Measurements from ENCODE around the gene FBXL16. TPM values are rescaled to one million over a fixed set of nuclear protein-coding genes. Genes with fewer than 3 reads are reported as not detected.
A peak's percentile ranks its signal among the peaks of the same experiment; 100 is the strongest.

The FBXL16 gene
- total and polyA plus RNA-seq, 2 of the 13 experiments (the other 11 are each of a cell fraction or from before 2014, with no cell fraction given), result 0.22 to 2.0 TPM

DNA sequence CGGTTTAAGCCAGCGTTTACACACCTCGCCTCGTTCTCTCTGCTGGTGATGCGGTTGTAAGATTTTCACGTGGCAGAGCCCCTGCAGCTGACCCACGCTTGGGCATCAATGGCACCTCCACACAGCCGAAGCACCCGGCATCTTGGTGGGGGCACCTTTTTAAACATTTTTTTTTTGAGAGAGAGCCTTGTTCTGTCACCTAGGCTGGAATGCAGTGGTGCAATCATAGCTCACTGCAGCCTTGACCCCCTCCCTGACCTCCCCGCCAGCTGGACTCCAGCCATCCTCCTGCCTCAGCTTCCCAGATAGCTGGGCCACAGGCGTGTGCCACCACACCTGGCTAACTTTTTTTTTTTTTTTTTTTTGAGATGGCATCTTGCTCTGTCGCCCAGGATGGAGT, 51.6 kb downstream of the FBXL16 start (continued):
- TF ChIP-seq, protein P1, sequence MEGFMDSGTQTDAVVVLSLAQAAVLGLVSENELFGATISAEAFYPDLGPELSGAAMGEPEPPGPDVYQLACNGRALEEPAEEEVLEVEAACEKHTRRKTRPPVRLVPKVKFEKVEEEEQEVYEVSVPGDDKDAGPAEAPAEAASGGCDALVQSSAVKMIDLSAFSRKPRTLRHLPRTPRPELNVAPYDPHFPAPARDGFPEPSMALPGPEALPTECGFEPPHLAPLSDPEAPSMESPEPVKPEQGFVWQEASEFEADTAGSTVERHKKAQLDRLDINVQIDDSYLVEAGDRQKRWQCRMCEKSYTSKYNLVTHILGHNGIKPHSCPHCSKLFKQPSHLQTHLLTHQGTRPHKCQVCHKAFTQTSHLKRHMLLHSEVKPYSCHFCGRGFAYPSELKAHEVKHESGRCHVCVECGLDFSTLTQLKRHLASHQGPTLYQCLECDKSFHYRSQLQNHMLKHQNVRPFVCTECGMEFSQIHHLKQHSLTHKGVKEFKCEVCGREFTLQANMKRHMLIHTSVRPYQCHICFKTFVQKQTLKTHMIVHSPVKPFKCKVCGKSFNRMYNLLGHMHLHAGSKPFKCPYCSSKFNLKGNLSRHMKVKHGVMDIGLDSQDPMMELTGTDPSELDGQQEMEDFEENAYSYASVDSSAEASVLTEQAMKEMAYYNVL (CRISPR knock-in tag; IDR thresholded peaks at IDR 0.05; ENCODE audit: borderline replicate concordance), result no peak
- peak; percentile 91 for TF ChIP-seq ZNF460 (CRISPR knock-in tag; IDR thresholded peaks at IDR 0.05; ENCODE audit: borderline replicate concordance)
- TF ChIP-seq NFATC3 (CRISPR knock-in tag; IDR thresholded peaks at IDR 0.05), result no peak
- no peak for TF ChIP-seq SOX6 (IDR thresholded peaks at IDR 0.05)
- 0 out of 2 replicates have a peak, but pooled peaks have one; percentile 28 for TF ChIP-seq SOX6 (CRISPR knock-in tag; IDR thresholded peaks at IDR 0.05)
- TF ChIP-seq, protein P2, sequence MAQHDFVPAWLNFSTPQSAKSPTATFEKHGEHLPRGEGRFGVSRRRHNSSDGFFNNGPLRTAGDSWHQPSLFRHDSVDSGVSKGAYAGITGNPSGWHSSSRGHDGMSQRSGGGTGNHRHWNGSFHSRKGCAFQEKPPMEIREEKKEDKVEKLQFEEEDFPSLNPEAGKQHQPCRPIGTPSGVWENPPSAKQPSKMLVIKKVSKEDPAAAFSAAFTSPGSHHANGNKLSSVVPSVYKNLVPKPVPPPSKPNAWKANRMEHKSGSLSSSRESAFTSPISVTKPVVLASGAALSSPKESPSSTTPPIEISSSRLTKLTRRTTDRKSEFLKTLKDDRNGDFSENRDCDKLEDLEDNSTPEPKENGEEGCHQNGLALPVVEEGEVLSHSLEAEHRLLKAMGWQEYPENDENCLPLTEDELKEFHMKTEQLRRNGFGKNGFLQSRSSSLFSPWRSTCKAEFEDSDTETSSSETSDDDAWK (CRISPR knock-in tag; IDR thresholded peaks at IDR 0.05), result no peak
- TF ChIP-seq, protein P3, sequence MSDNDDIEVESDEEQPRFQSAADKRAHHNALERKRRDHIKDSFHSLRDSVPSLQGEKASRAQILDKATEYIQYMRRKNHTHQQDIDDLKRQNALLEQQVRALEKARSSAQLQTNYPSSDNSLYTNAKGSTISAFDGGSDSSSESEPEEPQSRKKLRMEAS (IDR thresholded peaks at IDR 0.05), result peak; percentile 37; the same call in 1 of the 2 replicates
- TF ChIP-seq ZNF772 (CRISPR knock-in tag; IDR thresholded peaks at IDR 0.05), result no peak
- peak; percentile 78 for TF ChIP-seq CEBPG (CRISPR knock-in tag; IDR thresholded peaks at IDR 0.05)
- TF ChIP-seq, protein P4, sequence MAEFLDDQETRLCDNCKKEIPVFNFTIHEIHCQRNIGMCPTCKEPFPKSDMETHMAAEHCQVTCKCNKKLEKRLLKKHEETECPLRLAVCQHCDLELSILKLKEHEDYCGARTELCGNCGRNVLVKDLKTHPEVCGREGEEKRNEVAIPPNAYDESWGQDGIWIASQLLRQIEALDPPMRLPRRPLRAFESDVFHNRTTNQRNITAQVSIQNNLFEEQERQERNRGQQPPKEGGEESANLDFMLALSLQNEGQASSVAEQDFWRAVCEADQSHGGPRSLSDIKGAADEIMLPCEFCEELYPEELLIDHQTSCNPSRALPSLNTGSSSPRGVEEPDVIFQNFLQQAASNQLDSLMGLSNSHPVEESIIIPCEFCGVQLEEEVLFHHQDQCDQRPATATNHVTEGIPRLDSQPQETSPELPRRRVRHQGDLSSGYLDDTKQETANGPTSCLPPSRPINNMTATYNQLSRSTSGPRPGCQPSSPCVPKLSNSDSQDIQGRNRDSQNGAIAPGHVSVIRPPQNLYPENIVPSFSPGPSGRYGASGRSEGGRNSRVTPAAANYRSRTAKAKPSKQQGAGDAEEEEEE (CRISPR knock-in tag; IDR thresholded peaks at IDR 0.05; ENCODE audit: borderline replicate concordance), result no peak
- TF ChIP-seq, protein P5, sequence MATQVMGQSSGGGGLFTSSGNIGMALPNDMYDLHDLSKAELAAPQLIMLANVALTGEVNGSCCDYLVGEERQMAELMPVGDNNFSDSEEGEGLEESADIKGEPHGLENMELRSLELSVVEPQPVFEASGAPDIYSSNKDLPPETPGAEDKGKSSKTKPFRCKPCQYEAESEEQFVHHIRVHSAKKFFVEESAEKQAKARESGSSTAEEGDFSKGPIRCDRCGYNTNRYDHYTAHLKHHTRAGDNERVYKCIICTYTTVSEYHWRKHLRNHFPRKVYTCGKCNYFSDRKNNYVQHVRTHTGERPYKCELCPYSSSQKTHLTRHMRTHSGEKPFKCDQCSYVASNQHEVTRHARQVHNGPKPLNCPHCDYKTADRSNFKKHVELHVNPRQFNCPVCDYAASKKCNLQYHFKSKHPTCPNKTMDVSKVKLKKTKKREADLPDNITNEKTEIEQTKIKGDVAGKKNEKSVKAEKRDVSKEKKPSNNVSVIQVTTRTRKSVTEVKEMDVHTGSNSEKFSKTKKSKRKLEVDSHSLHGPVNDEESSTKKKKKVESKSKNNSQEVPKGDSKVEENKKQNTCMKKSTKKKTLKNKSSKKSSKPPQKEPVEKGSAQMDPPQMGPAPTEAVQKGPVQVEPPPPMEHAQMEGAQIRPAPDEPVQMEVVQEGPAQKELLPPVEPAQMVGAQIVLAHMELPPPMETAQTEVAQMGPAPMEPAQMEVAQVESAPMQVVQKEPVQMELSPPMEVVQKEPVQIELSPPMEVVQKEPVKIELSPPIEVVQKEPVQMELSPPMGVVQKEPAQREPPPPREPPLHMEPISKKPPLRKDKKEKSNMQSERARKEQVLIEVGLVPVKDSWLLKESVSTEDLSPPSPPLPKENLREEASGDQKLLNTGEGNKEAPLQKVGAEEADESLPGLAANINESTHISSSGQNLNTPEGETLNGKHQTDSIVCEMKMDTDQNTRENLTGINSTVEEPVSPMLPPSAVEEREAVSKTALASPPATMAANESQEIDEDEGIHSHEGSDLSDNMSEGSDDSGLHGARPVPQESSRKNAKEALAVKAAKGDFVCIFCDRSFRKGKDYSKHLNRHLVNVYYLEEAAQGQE (IDR thresholded peaks at IDR 0.05; ENCODE audit: borderline replicate concordance in 1 of 2, low read depth in 1 of 2, low read length in 2 of 2), result no peak
- TF ChIP-seq, protein P6, sequence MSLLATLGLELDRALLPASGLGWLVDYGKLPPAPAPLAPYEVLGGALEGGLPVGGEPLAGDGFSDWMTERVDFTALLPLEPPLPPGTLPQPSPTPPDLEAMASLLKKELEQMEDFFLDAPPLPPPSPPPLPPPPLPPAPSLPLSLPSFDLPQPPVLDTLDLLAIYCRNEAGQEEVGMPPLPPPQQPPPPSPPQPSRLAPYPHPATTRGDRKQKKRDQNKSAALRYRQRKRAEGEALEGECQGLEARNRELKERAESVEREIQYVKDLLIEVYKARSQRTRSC (CRISPR knock-in tag; IDR thresholded peaks at IDR 0.05; ENCODE audit: low read depth), result no peak
- no peak for TF ChIP-seq FOXA1 (IDR thresholded peaks at IDR 0.05)
- TF ChIP-seq FOXA1 (CRISPR knock-in tag; IDR thresholded peaks at IDR 0.05), result no peak
- no peak for TF ChIP-seq MEIS1 (CRISPR knock-in tag; IDR thresholded peaks at IDR 0.05; ENCODE audit: borderline replicate concordance)
- TF ChIP-seq ZNF432 (CRISPR knock-in tag; IDR thresholded peaks at IDR 0.05; ENCODE audit: borderline replicate concordance), result no peak
- TF ChIP-seq, protein P7, sequence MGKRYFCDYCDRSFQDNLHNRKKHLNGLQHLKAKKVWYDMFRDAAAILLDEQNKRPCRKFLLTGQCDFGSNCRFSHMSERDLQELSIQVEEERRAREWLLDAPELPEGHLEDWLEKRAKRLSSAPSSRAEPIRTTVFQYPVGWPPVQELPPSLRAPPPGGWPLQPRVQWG (CRISPR knock-in tag; IDR thresholded peaks at IDR 0.05; ENCODE audit: borderline replicate concordance, low read depth), result no peak
- no peak for TF ChIP-seq SRF (IDR thresholded peaks at IDR 0.05; ENCODE audit: low read depth, low read length)
- no peak for TF ChIP-seq RFXAP (CRISPR knock-in tag; IDR thresholded peaks at IDR 0.05; ENCODE audit: borderline replicate concordance)
